HepG2 (cell line): Measurements from ENCODE around the gene PLA2G4A. TPM values are rescaled to one million over a fixed set of nuclear protein-coding genes. Genes with fewer than 3 reads are reported as not detected.

ENCODE experiments used
- ATAC-seq: fragments of 200-7000 bp; cut with Tn5 transposase; 3 replicates; pipeline ENCODE4 v1.9.1; 2020; ENCODE audit warnings: mild to moderate bottlenecking, moderate library complexity
- BruUV-seq: library from RNA; stranded (reverse); fragments of 400-500 nt; replicated peaks from 2 replicates; lab custom pipeline; 2021; lab: Mats Ljungman, UMichigan
- CTCF ChIA-PET: fragments of 300-600 bp; formaldehyde crosslinking; extraction: SDS; loops from one replicate; lab custom pipeline; 2021; ENCODE audit warnings: low total read pairs, inconsistent platforms, low intra/inter-chr PET ratio; lab: Yijun Ruan, JAX
- POLR2A ChIA-PET: fragments of 350-600 bp; sonication (Branson Sonifier 250); formaldehyde crosslinking; loops from one replicate; lab custom pipeline; 2020; ENCODE audit warnings: antibody characterized with exemption, inconsistent platforms; lab: Yijun Ruan, JAX
- DNase-seq: peaks from one replicate; pipeline ENCODE4 v3.0.0-alpha.2; 2015; ENCODE audit warnings: low spot score
- FAIRE-seq: peaks from 3 replicates; lab custom pipeline; 2011; peaks lifted over from hg19 to GRCh38; lab: Jason Lieb, UNC
- H2AFZ ChIP-seq: one replicate; pipeline ENCODE4 v1.6.1; 2011; ENCODE audit warnings: low read length, inconsistent platforms
- H3K27ac ChIP-seq: fragments of 300-600 bp; 3 replicates; pipeline ENCODE4 v1.8.0; 2011; ENCODE audit warnings: mixed run types, mild to moderate bottlenecking, mixed read lengths, low read length, inconsistent platforms; ENCODE audit not compliant: insufficient read depth; ENCODE audit errors: extremely low read length
- H3K27me3 ChIP-seq, 2 experiments: fragments of 200-600 bp in 1 of 2; 2 replicates in 1 of 2; 3 replicates in 1 of 2; pipeline versions ENCODE4 v1.6.0 to v1.8.0; 2011; ENCODE audit warnings: low read length in 2 of 2, mild to moderate bottlenecking in 2 of 2, moderate library complexity in 2 of 2, inconsistent platforms in 1 of 2; ENCODE audit not compliant: insufficient read depth in 2 of 2, control insufficient read depth in 1 of 2
- H3K36me3 ChIP-seq, 2 experiments: fragments of 200-600 bp in 1 of 2; replicated peaks in 1 of 2; 2 replicates in 1 of 2; 3 replicates in 1 of 2; pipeline versions ENCODE4 v1.5.1 to v1.8.0; 2011; ENCODE audit warnings: low read length in 2 of 2, inconsistent platforms in 1 of 2; ENCODE audit not compliant: insufficient read depth in 2 of 2, control insufficient read depth in 1 of 2
- H3K4me1 ChIP-seq: 2 replicates; pipeline ENCODE4 v1.5.1; 2012; ENCODE audit warnings: low read length, inconsistent platforms; ENCODE audit not compliant: insufficient read depth
- H3K4me2 ChIP-seq: 2 replicates; pipeline ENCODE4 v1.6.0; 2011; ENCODE audit warnings: low read depth, low read length, inconsistent platforms
- H3K4me3 ChIP-seq, 3 experiments: fragments of 200-600 bp in 1 of 3; sonication (generic), shearing (Covaris generic) in 1 of 3; replicated peaks in 1 of 3; 2 replicates each; pipeline ENCODE4 v1.5.1; 2011 to 2016; ENCODE audit warnings: low read length in 3 of 3, inconsistent platforms in 2 of 3, low read depth in 2 of 3, mild to moderate bottlenecking in 2 of 3, control low read depth in 1 of 3, mixed read lengths in 1 of 3; ENCODE audit not compliant: insufficient read depth in 1 of 3
- H3K79me2 ChIP-seq: one replicate; pipeline ENCODE4 v1.6.1; 2011; ENCODE audit warnings: low read length, inconsistent platforms; ENCODE audit not compliant: insufficient read depth
- H3K9ac ChIP-seq: 2 replicates; pipeline ENCODE4 v1.6.0; 2011; ENCODE audit warnings: mild to moderate bottlenecking, low read depth, low read length, inconsistent platforms; ENCODE audit not compliant: insufficient read depth
- H3K9me3 ChIP-seq: 2 replicates; pipeline ENCODE4 v1.5.1; 2012; ENCODE audit warnings: mild to moderate bottlenecking, low read length
- H4K20me1 ChIP-seq: 2 replicates; pipeline ENCODE4 v1.6.0; 2011; ENCODE audit warnings: inconsistent platforms, mild to moderate bottlenecking, low read length, moderate library complexity; ENCODE audit not compliant: insufficient read depth
- DPF2 ChIP-seq: sonication (generic); formaldehyde crosslinking; IDR thresholded peaks from 2 replicates; pipeline ENCODE4 v1.4.0; 2020; ENCODE audit warnings: mild to moderate bottlenecking, low read depth, missing genetic modification reagents, borderline replicate concordance
- FOXK2 ChIP-seq: fragments of 450-650 bp; IDR thresholded peaks from 2 replicates; pipeline ENCODE4 v1.6.1; 2016
- KAT2B ChIP-seq: fragments of 150-350 bp; IDR thresholded peaks from 2 replicates; pipeline ENCODE4 v1.6.1; 2014; ENCODE audit warnings: low read depth, low read length, borderline replicate concordance
- LCORL ChIP-seq, 2 experiments: fragments of 450-650 bp in 1 of 2; sonication (generic) in 1 of 2; formaldehyde crosslinking in 1 of 2; IDR thresholded peaks; 2 replicates each; pipeline versions ENCODE4 v1.5.0 to v1.6.1; 2017 to 2020; ENCODE audit warnings: antibody characterized with exemption in 1 of 2, missing genetic modification reagents in 1 of 2
- ZNF558 ChIP-seq: sonication (generic); formaldehyde crosslinking; IDR thresholded peaks from 2 replicates; pipeline ENCODE4 v1.9.0; 2022; ENCODE audit warnings: mild to moderate bottlenecking, missing genetic modification reagents, borderline replicate concordance
- ZNF598 ChIP-seq: sonication (generic); formaldehyde crosslinking; IDR thresholded peaks from 2 replicates; pipeline ENCODE4 v1.5.1; 2020; ENCODE audit warnings: mild to moderate bottlenecking, missing genetic modification reagents, borderline replicate concordance
- ZNF720 ChIP-seq: sonication (generic); formaldehyde crosslinking; IDR thresholded peaks from 2 replicates; pipeline ENCODE4 v1.4.0; 2020; ENCODE audit warnings: missing genetic modification reagents
- ZNF766 ChIP-seq: sonication (generic); formaldehyde crosslinking; IDR thresholded peaks from 2 replicates; pipeline ENCODE4 v1.5.0; 2020; ENCODE audit warnings: missing genetic modification reagents, borderline replicate concordance
- WGBS: methylation state at CpG from one replicate; pipeline ENCODE4 v1.1.6; 2017; ENCODE audit warnings: low lambda C conversion rate; 5-methylcytosine and 5-hydroxymethylcytosine counted together
- in situ Hi-C: cut with HindIII; loops from 2 replicates; pipeline ENCODE4 v1.10.0; 2017; ENCODE audit warnings: low pct_unique_long_range_greater_than_20kb; ENCODE audit not compliant: extremely low pct_ligation_motif_present
- intact Hi-C: fragments of 100-400 bp; cut with micrococcal nuclease; formaldehyde crosslinking; loops from one replicate; pipeline ENCODE4 v1.10.0; 2022; ENCODE audit not compliant: unreplicated experiment
- polyA plus RNA-seq, 8 experiments: library from polyadenylated mRNA; depleted of rRNA in 3 of 8; stranded (reverse) in 7 of 8; unstranded in 1 of 8; fragments of >200 nt; fragmentation: Illumina TruSeq in 4 of 8; extraction: Trizol in 4 of 8; gene quantifications; 2 replicates each; pipeline versions ENCODE4 v1.2.1 to v1.2.3, GENCODE V29; 2011 to 2016; ENCODE audit warnings: low read depth in 4 of 8, missing spikeins in 1 of 8, mixed read lengths in 1 of 8; ENCODE audit not compliant: insufficient read depth in 1 of 8
- total RNA-seq, 5 experiments: library from RNA; depleted of rRNA; stranded (reverse); fragments of >200 nt; fragmentation: Illumina TruSeq; extraction: Trizol; gene quantifications; 2 replicates each; pipeline ENCODE4 v1.2.3, GENCODE V29; 2016; ENCODE audit warnings: low read depth in 1 of 5
- TF ChIP-seq, protein P1 (sequence below): sonication (generic); formaldehyde crosslinking; IDR thresholded peaks from 2 replicates; pipeline ENCODE4 v1.9.0; 2021; ENCODE audit warnings: missing genetic modification reagents, mild to moderate bottlenecking, borderline replicate concordance
- TF ChIP-seq, protein P2 (sequence below): sonication (generic); formaldehyde crosslinking; IDR thresholded peaks from 2 replicates; pipeline ENCODE4 v1.4.0; 2020; ENCODE audit warnings: missing genetic modification reagents

Gene PLA2G4A
- total and polyA plus RNA-seq, 2 of the 13 experiments (the other 11 are each of a cell fraction or from before 2014, with no cell fraction given), result not detected

DNA sequence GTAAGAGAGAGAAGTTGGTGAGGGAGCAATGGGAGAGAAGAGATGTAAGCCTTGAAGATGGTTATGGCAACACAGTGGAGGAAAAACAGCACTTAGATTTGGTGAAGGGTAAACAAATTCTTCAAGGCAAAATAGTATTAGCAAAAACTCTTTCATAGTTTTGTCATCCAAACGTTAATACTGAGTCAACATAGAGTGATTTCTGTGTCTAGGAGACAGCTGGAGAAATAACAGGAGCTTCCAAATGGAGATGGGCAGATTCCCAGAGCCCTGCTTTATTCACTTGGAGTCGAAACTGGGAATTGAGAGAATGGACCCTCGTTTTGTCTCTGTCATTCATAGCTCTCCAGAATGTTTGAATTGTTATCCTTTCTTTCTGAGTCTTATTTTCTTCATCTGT is 68.3 kb downstream of the PLA2G4A start:
- no peaks in the 10 kb centered on the region for H4K20me1 ChIP-seq
- in situ Hi-C loops, result no loop called here
- no peak for DNase-seq
- H3K9me3 ChIP-seq, result no peaks in the 10 kb centered on the region
- TF ChIP-seq, protein P1, sequence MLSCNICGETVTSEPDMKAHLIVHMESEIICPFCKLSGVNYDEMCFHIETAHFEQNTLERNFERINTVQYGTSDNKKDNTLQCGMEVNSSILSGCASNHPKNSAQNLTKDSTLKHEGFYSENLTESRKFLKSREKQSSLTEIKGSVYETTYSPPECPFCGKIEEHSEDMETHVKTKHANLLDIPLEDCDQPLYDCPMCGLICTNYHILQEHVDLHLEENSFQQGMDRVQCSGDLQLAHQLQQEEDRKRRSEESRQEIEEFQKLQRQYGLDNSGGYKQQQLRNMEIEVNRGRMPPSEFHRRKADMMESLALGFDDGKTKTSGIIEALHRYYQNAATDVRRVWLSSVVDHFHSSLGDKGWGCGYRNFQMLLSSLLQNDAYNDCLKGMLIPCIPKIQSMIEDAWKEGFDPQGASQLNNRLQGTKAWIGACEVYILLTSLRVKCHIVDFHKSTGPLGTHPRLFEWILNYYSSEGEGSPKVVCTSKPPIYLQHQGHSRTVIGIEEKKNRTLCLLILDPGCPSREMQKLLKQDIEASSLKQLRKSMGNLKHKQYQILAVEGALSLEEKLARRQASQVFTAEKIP (CRISPR knock-in tag), result no peak
- TF ChIP-seq ZNF766 (no peak), ZNF720 (no peak), ZNF598 (no peak), FOXK2 (no peak), LCORL (IDR thresholded peaks at IDR 0.05) (no peak), LCORL (CRISPR knock-in tag; IDR thresholded peaks at IDR 0.05) (no peak), ZNF558 (no peak), DPF2 (no peak), KAT2B (no peak)
- TF ChIP-seq, protein P2, sequence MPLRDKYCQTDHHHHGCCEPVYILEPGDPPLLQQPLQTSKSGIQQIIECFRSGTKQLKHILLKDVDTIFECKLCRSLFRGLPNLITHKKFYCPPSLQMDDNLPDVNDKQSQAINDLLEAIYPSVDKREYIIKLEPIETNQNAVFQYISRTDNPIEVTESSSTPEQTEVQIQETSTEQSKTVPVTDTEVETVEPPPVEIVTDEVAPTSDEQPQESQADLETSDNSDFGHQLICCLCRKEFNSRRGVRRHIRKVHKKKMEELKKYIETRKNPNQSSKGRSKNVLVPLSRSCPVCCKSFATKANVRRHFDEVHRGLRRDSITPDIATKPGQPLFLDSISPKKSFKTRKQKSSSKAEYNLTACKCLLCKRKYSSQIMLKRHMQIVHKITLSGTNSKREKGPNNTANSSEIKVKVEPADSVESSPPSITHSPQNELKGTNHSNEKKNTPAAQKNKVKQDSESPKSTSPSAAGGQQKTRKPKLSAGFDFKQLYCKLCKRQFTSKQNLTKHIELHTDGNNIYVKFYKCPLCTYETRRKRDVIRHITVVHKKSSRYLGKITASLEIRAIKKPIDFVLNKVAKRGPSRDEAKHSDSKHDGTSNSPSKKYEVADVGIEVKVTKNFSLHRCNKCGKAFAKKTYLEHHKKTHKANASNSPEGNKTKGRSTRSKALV, result no peak
- H3K4me2 ChIP-seq, result no peak overlapping the region
- ChIA-PET POLR2A (no interaction called here), CTCF (no interaction called here)
- no peak for ATAC-seq
- H3K79me2 ChIP-seq, result no peaks in the 10 kb centered on the region
- 2% methylated on average over 3 of the region's 3 CpGs for WGBS
- no peak overlapping the region for H3K4me3 ChIP-seq
- intact Hi-C loops, result no loop called here
- FAIRE-seq, result no peak
- no peak overlapping the region for H3K27ac ChIP-seq
- H3K9ac ChIP-seq, result no peak overlapping the region
- H3K27me3 ChIP-seq, result no peaks in the 10 kb centered on the region
- no peaks in the 10 kb centered on the region for H3K4me1 ChIP-seq
- no TSS peak for BruUV-seq
- no peaks in the 10 kb centered on the region for H3K36me3 ChIP-seq
- H2AFZ ChIP-seq, result no peak overlapping the region
